IPS-NIHi7 (cell line): ENCODE results near the gene STX7.

Experiments
- DNase-seq: peaks from one replicate; pipeline ENCODE4 v3.0.0; 2012; ENCODE audit warnings: mixed read lengths; ENCODE audit errors: extremely low spot score

The STX7 gene

GRCh38 chr6:132414322-132414721, 98.6 kb downstream of the STX7 start:
- no peak for DNase-seq

- DNase-seq, result no peak
Measured at GRCh38 chr6:132413499-132413802, 99.5 kb downstream of the STX7 start.

- DNase-seq, result no peak
Measured at GRCh38 chr6:132412656-132413498, 100.0 kb downstream of the STX7 start.

GRCh38 chr6:132411296-132411695, 101.6 kb downstream of the STX7 start:
- no peak for DNase-seq

GRCh38 chr6:132410830-132411229, 102.1 kb downstream of the STX7 start:
- DNase-seq, result no peak

GRCh38 chr6:132405143-132405915, 107.6 kb downstream of the STX7 start:
- no peak for DNase-seq

GRCh38 chr6:132404736-132405135, 108.2 kb downstream of the STX7 start:
- DNase-seq, result no peak

GRCh38 chr6:132404330-132404729, 108.6 kb downstream of the STX7 start:
- no peak for DNase-seq

GRCh38 chr6:132401618-132402285, 111.2 kb downstream of the STX7 start:
- no peak for DNase-seq

GRCh38 chr6:132400883-132401617, 111.9 kb downstream of the STX7 start, which contains the start of gene MOXD1:
TSS of gene MOXD1 (minus strand) at chr6:132401475. CDS start at chr6:132401426, 49 bp downstream.
- peak; percentile 77 for DNase-seq

- DNase-seq, result no peak
Measured at GRCh38 chr6:132400555-132400882, 112.4 kb downstream of the STX7 start.

GRCh38 chr6:132399376-132400074, 113.4 kb downstream of the STX7 start:
- DNase-seq, result no peak
